RWPE1 (cell line): ENCODE data around the gene L2HGDH.

Source experiments
- CTCF ChIA-PET: fragments of 350-600 bp; sonication (Branson Sonifier 250); formaldehyde crosslinking; extraction: SDS; loops from one replicate; lab custom pipeline; 2021; lab: Yijun Ruan, JAX
- POLR2A ChIA-PET: fragments of 400-600 bp; formaldehyde crosslinking; extraction: SDS; loops from one replicate; lab custom pipeline; 2020; ENCODE audit warnings: antibody characterized with exemption; ENCODE audit not compliant: low non-redundant PET; lab: Yijun Ruan, JAX
- DNase-seq: peaks from one replicate; pipeline ENCODE4 v3.0.0; 2012; ENCODE audit warnings: low spot score
- H3K27ac ChIP-seq: fragments of 450-650 bp; 2 replicates; pipeline ENCODE4 v1.5.1; 2017
- TF ChIP-seq, protein P1 (sequence below): fragments of 450-650 bp; conservative IDR thresholded peaks from 2 replicates; pipeline ENCODE4 v1.5.1; 2017; ENCODE audit warnings: low read depth, mild to moderate bottlenecking

Gene L2HGDH

DNA sequence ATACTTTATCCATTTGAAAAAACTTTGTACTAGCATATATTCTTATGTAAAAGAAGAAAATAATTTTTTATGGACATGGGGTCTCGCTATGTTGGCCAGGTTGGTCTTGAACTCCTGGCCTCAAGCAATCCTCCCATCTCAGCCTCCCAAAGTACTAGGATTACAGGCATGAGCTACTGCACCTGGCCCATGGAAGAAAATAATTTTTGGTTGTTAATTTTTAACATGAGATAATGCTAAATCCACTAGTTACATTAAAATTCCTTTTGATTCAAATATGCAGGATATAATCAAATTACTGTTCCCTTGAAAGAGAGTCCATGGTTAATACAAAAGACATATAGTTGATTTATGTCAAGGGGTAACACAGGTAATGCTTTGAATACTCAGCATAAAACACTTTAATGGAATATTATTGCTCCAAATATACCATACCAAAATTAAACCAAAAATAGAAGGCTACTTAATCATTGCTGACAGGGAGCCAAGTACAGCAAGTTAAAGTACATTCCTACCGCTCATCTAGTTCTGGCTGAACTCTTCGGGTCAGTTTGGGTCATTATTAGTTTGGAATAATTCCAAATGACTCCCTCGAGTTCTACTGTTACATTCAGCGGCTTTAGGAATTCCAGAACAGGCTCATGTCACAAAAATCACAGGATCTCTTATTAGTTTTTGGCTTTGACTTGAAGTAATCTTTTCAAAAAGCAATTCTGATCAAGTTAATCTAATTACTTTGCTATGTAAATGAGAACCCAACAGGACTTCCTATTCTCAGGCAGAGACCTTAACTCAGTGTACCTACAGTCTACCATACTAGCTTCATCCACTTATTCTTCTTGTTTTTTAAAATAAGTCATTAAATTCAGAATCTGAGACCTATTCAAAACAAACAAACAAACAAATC, 86.7 kb downstream of the L2HGDH start:
- DNase-seq, result peak; percentile 64
- ChIA-PET POLR2A (no interaction called here), CTCF (interaction anchor here (0.8 kb wide), 1 partner anchor 363 kb away, joined by 3 read pairs; no protein-coding TSS in a partner anchor)
- TF ChIP-seq, protein P1, sequence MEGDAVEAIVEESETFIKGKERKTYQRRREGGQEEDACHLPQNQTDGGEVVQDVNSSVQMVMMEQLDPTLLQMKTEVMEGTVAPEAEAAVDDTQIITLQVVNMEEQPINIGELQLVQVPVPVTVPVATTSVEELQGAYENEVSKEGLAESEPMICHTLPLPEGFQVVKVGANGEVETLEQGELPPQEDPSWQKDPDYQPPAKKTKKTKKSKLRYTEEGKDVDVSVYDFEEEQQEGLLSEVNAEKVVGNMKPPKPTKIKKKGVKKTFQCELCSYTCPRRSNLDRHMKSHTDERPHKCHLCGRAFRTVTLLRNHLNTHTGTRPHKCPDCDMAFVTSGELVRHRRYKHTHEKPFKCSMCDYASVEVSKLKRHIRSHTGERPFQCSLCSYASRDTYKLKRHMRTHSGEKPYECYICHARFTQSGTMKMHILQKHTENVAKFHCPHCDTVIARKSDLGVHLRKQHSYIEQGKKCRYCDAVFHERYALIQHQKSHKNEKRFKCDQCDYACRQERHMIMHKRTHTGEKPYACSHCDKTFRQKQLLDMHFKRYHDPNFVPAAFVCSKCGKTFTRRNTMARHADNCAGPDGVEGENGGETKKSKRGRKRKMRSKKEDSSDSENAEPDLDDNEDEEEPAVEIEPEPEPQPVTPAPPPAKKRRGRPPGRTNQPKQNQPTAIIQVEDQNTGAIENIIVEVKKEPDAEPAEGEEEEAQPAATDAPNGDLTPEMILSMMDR, result no peak
- 0 out of 2 replicates have a peak overlapping the region, but pooled peaks have one; percentile 42 for H3K27ac ChIP-seq

GRCh38 chr14:50222055-50222613, 89.9 kb downstream of the L2HGDH start:
- H3K27ac ChIP-seq, result no peak overlapping the region
- POLR2A ChIA-PET, result no interaction called here

GRCh38 chr14:50218501-50218900, 93.5 kb downstream of the L2HGDH start:
- TF ChIP-seq, protein P1, result no peak
- H3K27ac ChIP-seq, result no peak overlapping the region
- ChIA-PET CTCF (interaction anchor here (0.6 kb wide), 1 partner anchor 17 kb away, joined by 4 read pairs; no protein-coding TSS in a partner anchor), POLR2A (no interaction called here)
- DNase-seq, result no peak

More at GRCh38 chr14:50222055-50222613, 89.9 kb downstream of the L2HGDH start:
- no peak for DNase-seq
- TF ChIP-seq, protein P1, result no peak
- CTCF ChIA-PET, result no interaction called here

GRCh38 chr14:50215416-50215815, 96.6 kb downstream of the L2HGDH start:
- ChIA-PET CTCF (no interaction called here), POLR2A (no interaction called here)
- TF ChIP-seq, protein P1, result no peak
- no peak overlapping the region for H3K27ac ChIP-seq
- DNase-seq, result no peak

DNA sequence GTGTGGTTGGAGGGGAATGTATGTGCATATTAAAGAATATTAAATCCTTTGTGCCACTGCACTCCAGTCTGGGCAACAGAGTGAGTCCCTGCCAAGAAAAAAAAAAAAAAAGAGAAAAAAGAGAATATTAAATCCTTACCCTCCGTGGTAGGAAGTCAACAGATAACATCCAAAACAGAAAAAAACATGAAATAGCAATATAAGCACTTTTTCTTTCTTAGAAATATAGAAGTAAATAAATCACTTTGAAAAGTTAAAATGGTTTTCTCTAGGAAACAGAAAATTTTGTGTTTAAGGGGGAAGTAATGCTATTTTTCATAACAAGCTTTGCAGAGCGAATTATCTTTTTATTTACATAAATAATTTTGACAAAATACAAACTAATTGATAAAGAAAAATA, 98.2 kb downstream of the L2HGDH start:
- H3K27ac ChIP-seq, result no peak overlapping the region
- DNase-seq, result no peak
- ChIA-PET POLR2A (no interaction called here), CTCF (no interaction called here)
- TF ChIP-seq, protein P1, result no peak

DNA sequence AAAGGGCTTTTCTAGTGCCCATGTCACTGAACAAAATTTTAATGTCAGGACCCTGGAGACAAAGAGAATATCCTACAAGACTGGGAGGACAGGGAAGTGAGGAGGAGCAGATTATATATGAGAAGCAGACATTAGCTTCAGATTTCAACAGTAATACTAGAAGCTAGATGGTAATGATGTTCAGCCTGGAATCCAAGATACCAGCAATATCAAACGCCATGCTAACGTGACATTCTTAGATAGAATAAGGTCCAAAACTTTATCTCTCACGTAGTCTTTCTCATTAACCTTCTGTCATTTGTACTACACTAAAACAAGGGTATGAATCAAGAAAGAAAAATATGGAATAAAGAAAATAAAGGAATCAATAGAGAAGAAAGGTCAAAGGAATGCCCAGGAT, 99.3 kb downstream of the L2HGDH start:
- CTCF ChIA-PET, result interaction anchor here (0.7 kb wide), 1 partner anchor 26 kb away, joined by 6 read pairs; no protein-coding TSS in a partner anchor
- POLR2A ChIA-PET, result no interaction called here
- no peak overlapping the region for H3K27ac ChIP-seq
- TF ChIP-seq, protein P1, result no peak
- DNase-seq, result no peak
